Stomach (tissue), 4 donors: ENCODE data around the gene ARSG.

Source experiments
- POLR2A ChIP-seq, 4 donors: fragments of 450-650 bp; IDR thresholded peaks; one replicate each; pipeline ENCODE4 v1.6.1; 2016; ENCODE audit warnings: antibody characterized with exemption in 4 of 4, control low read depth in 2 of 4, mild to moderate bottlenecking in 1 of 4, moderate library complexity in 1 of 4
- POLR2AphosphoS5 ChIP-seq, 3 donors: sonication (generic); formaldehyde crosslinking; IDR thresholded peaks; one replicate each; pipeline ENCODE4 v1.6.1; 2016; ENCODE audit warnings: antibody characterized with exemption in 3 of 3
- TF ChIP-seq, protein P1 (sequence below), 7 experiments: fragments of 450-650 bp in 4 of 7; fragments of 200-600 bp in 3 of 7; sonication (generic) in 3 of 7; IDR thresholded peaks; one replicate each; pipeline ENCODE4 v1.5.1; 2016 to 2019; ENCODE audit warnings: antibody characterized with exemption in 7 of 7, control low read depth in 2 of 7, mild to moderate bottlenecking in 1 of 7

DNA sequence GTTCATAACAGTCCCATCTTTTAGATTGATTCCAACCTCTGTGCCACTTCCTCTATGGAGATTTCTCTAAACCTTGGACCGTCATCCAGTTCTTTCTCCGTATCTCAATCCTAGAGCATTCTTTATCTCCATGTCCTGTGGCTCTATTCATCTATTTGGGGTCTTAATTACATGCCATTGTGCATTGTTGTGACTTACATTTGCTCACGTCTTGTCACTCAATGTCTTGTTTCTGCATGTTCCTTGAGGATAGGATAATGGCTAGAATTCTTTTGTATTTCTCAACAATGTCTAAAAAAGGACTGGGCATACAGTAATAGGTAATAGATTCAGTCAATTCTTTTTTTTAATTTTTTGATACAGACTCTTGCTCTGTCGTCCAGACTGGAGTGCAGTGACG lies 50.2 kb downstream of the ARSG start:
- no peak for TF ChIP-seq POLR2AphosphoS5 (IDR thresholded peaks at IDR 0.05)
- TF ChIP-seq, protein P1, sequence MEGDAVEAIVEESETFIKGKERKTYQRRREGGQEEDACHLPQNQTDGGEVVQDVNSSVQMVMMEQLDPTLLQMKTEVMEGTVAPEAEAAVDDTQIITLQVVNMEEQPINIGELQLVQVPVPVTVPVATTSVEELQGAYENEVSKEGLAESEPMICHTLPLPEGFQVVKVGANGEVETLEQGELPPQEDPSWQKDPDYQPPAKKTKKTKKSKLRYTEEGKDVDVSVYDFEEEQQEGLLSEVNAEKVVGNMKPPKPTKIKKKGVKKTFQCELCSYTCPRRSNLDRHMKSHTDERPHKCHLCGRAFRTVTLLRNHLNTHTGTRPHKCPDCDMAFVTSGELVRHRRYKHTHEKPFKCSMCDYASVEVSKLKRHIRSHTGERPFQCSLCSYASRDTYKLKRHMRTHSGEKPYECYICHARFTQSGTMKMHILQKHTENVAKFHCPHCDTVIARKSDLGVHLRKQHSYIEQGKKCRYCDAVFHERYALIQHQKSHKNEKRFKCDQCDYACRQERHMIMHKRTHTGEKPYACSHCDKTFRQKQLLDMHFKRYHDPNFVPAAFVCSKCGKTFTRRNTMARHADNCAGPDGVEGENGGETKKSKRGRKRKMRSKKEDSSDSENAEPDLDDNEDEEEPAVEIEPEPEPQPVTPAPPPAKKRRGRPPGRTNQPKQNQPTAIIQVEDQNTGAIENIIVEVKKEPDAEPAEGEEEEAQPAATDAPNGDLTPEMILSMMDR (IDR thresholded peaks at IDR 0.05): no peak
- no peak for TF ChIP-seq POLR2A (IDR thresholded peaks at IDR 0.05)
